GM12875 (cell line): ENCODE measurements around the gene SVBP.

ENCODE experiments used
- H3K4me3 ChIP-seq: one replicate; pipeline ENCODE4 v1.5.1; 2011; ENCODE audit warnings: low read depth, low read length, control low read depth
- CTCF ChIP-seq: IDR thresholded peaks from 2 replicates; pipeline ENCODE4 v1.5.1; 2011; ENCODE audit warnings: low read depth, mild to moderate bottlenecking, control low read depth, inconsistent platforms, low read length, moderate library complexity, borderline replicate concordance; ENCODE audit not compliant: insufficient read depth

SVBP gene

GRCh38 chr1:42830631-42831030, 13.4 kb upstream of the SVBP start:
- no peak overlapping the region for H3K4me3 ChIP-seq
- no peak for TF ChIP-seq CTCF

GRCh38 chr1:42825036-42825851, 8.0 kb upstream of the SVBP start:
- no peak overlapping the region for H3K4me3 ChIP-seq
- TF ChIP-seq CTCF: no peak

- TF ChIP-seq CTCF: no peak
- H3K4me3 ChIP-seq: no peak overlapping the region
Observed at GRCh38 chr1:42824481-42825035, 7.4 kb upstream of the SVBP start.

- no peak for TF ChIP-seq CTCF
- H3K4me3 ChIP-seq: no peak overlapping the region
Observed at GRCh38 chr1:42822800-42823392, 5.7 kb upstream of the SVBP start.

GRCh38 chr1:42821690-42822089, 4.5 kb upstream of the SVBP start:
- H3K4me3 ChIP-seq: no peak overlapping the region
- TF ChIP-seq CTCF: no peak

- no peak for TF ChIP-seq CTCF
- H3K4me3 ChIP-seq: no peak overlapping the region
Observed at GRCh38 chr1:42820813-42821212, 3.6 kb upstream of the SVBP start.

- TF ChIP-seq CTCF: no peak
- no peak overlapping the region for H3K4me3 ChIP-seq
Observed at GRCh38 chr1:42817976-42818375, 779 bp upstream of the SVBP start.
